Activated CD8-positive, alpha-beta memory T cell treated with anti-CD3 and anti-CD28 coated beads for 24 hours (primary cell): ENCODE data around the gene KLK2.

Source experiments
- DNase-seq: peaks from one replicate; pipeline ENCODE4 v3.0.0-alpha.2; 2020

The KLK2 gene

GRCh38 chr19:50851620-50852019 is 21.6 kb upstream of the KLK2 start:
- no peak for DNase-seq

- DNase-seq, result no peak
These were observed 18.4 kb upstream of the KLK2 start, which contains the start of gene KLK3 for GRCh38 chr19:50854636-50855410. TSS of gene KLK3 (plus strand) at chr19:50854915. CDS start at chr19:50854956, 41 bp downstream.

GRCh38 chr19:50857366-50857765 is 15.9 kb upstream of the KLK2 start:
- DNase-seq, result no peak

DNA sequence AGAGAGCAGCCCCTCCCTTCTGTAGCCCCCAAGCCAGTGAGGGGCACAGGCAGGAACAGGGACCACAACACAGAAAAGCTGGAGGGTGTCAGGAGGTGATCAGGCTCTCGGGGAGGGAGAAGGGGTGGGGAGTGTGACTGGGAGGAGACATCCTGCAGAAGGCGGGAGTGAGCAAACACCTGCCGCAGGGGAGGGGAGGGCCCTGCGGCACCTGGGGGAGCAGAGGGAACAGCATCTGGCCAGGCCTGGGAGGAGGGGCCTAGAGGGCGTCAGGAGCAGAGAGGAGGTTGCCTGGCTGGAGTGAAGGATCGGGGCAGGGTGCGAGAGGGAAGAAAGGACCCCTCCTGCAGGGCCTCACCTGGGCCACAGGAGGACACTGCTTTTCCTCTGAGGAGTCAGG is 14.4 kb upstream of the KLK2 start:
- no peak for DNase-seq

- no peak for DNase-seq
These were observed 13.4 kb upstream of the KLK2 start for GRCh38 chr19:50859849-50860248.

DNA sequence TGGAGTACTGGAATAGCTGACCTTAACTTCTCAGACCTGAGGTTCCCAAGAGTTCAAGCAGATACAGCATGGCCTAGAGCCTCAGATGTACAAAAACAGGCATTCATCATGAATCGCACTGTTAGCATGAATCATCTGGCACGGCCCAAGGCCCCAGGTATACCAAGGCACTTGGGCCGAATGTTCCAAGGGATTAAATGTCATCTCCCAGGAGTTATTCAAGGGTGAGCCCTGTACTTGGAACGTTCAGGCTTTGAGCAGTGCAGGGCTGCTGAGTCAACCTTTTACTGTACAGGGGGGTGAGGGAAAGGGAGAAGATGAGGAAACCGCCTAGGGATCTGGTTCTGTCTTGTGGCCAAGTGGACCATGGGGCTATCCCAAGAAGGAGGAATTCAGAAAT is 12.2 kb upstream of the KLK2 start:
- no peak for DNase-seq

DNA sequence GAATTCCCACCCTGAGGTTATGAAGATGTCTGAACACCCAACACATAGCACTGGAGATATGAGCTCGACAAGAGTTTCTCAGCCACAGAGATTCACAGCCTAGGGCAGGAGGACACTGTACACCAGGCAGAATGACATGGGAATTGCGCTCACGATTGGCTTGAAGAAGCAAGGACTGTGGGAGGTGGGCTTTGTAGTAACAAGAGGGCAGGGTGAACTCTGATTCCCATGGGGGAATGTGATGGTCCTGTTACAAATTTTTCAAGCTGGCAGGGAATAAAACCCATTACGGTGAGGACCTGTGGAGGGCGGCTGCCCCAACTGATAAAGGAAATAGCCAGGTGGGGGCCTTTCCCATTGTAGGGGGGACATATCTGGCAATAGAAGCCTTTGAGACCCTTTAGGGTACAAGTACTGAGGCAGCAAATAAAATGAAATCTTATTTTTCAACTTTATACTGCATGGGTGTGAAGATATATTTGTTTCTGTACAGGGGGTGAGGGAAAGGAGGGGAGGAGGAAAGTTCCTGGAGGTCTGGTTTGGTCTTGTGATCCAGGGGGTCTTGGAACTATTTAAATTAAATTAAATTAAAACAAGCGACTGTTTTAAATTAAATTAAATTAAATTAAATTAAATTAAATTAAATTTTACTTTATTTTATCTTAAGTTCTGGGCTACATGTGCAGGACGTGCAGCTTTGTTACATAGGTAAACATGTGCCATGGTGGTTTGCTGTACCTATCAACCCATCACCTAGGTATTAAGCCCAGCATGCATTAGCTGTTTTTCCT is 11.5 kb upstream of the KLK2 start:
- DNase-seq, result no peak

GRCh38 chr19:50869479-50869878 is 3.8 kb upstream of the KLK2 start:
- no peak for DNase-seq

- no peak for DNase-seq
These were observed 2.7 kb upstream of the KLK2 start for GRCh38 chr19:50870417-50871089.

- DNase-seq, result no peak
These were observed 972 bp downstream of the KLK2 start for GRCh38 chr19:50874211-50874610.

DNA sequence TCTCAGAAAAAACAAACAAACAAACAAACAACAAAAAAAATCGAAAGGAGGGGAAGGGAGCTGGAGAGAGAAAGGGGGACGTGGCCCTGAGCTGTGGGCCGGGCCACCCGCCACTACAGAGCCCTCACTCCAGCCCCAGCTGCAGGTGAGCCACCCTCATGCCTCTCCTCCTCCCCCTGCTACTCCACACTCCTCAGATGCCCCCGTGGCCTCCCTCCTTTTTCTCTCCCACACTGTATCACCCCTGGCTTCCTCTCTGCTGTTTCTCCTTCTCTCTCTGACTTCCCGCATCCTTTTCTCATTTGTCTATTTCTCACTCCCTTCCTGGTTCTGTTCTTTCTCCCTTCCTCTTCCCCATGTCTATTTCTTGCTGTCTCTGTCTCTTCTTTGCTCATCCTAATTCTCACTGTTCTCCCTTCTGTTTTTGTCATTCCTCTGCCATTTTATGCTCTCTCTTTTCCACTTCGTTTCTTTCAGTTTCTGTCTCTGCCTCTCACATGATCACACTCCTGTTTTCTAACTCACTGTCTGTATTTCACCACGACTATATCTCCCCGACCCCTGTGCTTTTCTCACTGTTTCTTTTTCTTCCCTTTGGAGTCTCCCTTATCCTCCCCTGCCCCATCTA is 2.7 kb downstream of the KLK2 start:
- no peak for DNase-seq

DNA sequence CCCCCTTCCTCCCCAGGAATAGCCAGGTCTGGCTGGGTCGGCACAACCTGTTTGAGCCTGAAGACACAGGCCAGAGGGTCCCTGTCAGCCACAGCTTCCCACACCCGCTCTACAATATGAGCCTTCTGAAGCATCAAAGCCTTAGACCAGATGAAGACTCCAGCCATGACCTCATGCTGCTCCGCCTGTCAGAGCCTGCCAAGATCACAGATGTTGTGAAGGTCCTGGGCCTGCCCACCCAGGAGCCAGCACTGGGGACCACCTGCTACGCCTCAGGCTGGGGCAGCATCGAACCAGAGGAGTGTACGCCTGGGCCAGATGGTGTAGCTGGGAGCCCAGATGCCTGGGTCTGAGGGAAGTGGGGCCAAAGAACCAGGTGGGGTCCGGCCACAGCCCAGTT is 3.2 kb downstream of the KLK2 start:
- no peak for DNase-seq

- DNase-seq, result no peak
These were observed 4.1 kb downstream of the KLK2 start for GRCh38 chr19:50877338-50877737.

- no peak for DNase-seq
These were observed 5.6 kb downstream of the KLK2 start for GRCh38 chr19:50878851-50879250.

DNA sequence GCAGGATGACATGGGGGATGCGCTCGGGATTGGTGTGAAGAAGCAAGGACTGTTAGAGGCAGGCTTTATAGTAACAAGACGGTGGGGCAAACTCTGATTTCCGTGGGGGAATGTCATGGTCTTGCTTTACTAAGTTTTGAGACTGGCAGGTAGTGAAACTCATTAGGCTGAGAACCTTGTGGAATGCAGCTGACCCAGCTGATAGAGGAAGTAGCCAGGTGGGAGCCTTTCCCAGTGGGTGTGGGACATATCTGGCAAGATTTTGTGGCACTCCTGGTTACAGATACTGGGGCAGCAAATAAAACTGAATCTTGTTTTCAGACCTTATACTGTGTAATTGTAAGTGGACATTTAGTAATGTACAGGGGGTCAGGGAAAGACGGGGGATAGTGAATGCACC is 7.0 kb downstream of the KLK2 start:
- no peak for DNase-seq

- DNase-seq, result no peak
These were observed 8.9 kb downstream of the KLK2 start for GRCh38 chr19:50882188-50882587.

- DNase-seq, result no peak
These were observed 16.4 kb downstream of the KLK2 start for GRCh38 chr19:50889638-50890037.

DNA sequence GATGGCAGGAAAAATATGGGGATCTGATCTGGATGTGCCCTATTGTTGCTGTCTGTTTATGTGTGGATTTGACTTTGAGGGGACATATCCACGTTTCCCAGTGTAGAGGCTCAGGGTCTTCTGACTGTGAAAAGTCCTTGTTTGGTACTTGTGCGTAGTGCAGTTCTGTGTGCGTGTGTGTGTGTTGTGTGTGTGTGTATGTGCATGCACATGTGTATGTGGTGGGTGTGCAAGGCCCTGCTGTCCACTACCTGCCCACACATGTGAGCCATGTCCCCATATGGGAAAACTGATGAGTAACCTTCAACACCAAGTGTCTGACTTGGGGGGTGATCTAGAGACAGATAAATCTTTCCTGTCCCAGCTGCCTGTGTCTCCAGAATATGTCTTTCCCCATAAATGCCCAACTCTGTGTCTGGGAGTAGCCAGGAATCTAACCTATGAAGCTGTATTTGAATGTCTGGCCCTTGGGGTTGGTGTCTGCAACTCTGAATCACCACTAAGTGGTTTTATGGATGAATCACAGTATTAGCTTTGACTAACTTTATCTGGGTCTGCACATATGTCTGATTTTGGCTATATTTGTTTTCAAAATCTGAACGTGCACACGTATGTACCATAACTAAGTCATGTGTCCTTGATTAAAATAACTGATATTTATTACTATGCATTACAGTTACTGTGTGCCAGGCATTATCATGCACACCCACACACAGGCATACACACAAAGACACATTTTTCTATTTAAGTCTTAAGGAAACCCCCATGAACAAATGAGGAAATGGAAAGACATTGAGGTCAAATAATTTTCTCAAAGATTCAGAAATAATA is 17.4 kb downstream of the KLK2 start:
- DNase-seq, result no peak

- no peak for DNase-seq
These were observed 18.0 kb downstream of the KLK2 start for GRCh38 chr19:50891253-50891625.

DNA sequence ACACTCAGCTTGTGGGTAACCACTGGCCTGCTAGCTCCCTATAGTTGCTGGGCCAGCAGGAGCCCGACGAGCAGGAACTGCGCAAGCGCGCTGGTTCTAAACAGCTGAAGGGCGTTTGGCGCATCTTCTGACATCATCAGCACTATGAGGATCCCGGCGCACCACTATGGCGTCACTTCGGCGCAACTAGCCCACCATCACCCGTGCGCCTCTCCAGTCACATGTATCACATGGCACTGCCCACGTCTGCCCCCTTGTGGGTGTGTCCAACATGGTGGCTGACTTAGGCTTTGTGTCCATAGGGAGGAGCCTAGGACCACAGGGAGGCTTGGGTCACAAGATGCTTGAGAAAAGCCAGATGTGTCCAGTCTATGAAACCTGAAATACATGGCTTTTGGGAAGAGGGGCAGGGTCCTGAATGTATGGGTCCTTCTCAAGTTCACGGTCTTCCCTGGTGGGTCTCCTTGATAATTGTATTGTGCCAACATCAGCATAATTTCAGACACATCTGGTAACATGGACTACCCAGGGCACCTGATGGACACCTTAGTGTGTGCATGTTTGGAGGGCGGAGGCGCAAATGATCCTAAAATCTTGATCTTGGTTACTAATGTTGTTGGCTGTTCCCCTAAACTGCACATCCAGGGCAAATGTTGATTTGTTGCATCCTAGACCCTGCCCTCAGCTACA is 20.0 kb downstream of the KLK2 start:
- DNase-seq, result no peak

- no peak for DNase-seq
These were observed 21.5 kb downstream of the KLK2 start for GRCh38 chr19:50894478-50895356.
